ENCODE data around the gene PROM1. TPM values are rescaled to one million over a fixed set of nuclear protein-coding genes. Genes with fewer than 3 reads are reported as not detected.

Gene PROM1
- polyA plus RNA-seq, 2 of the 4 experiments (the other 2 are of a cell fraction): 0.03 to 0.14 TPM

GRCh38 chr4:16005676-16006075 is 78.1 kb downstream of the PROM1 start:
- 66% methylated on average over 5 of the region's 5 CpGs for WGBS (ENCODE audit: missing lambda C conversion rate)

DNA sequence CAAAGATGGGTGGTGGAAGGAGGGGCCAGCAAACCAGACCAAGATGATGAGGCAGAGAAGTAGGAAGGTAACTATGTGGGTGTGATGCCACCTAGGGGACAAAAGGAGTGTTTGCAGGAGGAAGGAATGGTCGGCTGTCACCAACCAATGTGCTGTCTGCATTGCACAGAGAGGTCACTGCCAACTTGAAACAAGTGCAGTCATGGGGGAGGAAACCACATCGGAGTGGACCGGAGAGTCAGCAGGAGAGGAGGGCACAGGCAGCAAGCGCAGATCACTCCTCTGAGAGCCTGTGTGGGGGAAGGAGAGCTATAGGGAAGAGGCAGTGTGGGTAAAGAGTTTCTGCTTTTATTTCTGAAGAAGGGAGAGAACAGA is 82.4 kb downstream of the PROM1 start:
- H3K4me2 ChIP-seq: peak overlapping the region; percentile 33; the same call in 2 of the 3 replicates
- H3K9me3 ChIP-seq: no peaks in the 10 kb centered on the region
- ATAC-seq (peak; percentile 98 to 99), FAIRE-seq (no peak), DNase-seq (ENCODE audit: low read depth in 1 of 2, low spot score in 1 of 2) (peak; percentile 58 to 73)
- H3K4me3 ChIP-seq: no peak overlapping the region
- ChIA-PET POLR2A (no interaction called here), CTCF (interaction anchor here (0.5 to 8.5 kb wide), 28 partner anchors 9 to 272 kb away, joined by 3 to 86 read pairs (median 6); partner anchors contain the start of gene FGFBP2)
- 1% methylated on average over 4 of the region's 4 CpGs for WGBS (ENCODE audit: missing lambda C conversion rate)
- no peak overlapping the region for H3K27ac ChIP-seq
- TF ChIP-seq RAD21 (conservative IDR thresholded peaks at IDR 0.05 in 1 of 2, IDR thresholded peaks at IDR 0.05 in 1 of 2) (peak; percentile 79 to 89), KDM1A (IDR thresholded peaks at IDR 0.05; ENCODE audit: low read depth) (no peak), SMC3 (IDR thresholded peaks at IDR 0.05) (peak; percentile 76), CTCF (IDR thresholded peaks at IDR 0.05) (peak; percentile 70)
- no peaks in the 10 kb centered on the region for H3K4me1 ChIP-seq

More at GRCh38 chr4:16005676-16006075, 78.1 kb downstream of the PROM1 start:
- CTCF ChIA-PET: interaction anchor here (1.0 to 4.5 kb wide), 5 partner anchors 11 to 200 kb away, joined by 3 to 16 read pairs (median 5); no protein-coding TSS in a partner anchor
- Histone ChIP-seq H3K27ac (no peak overlapping the region), H3K4me1 (no peaks in the 10 kb centered on the region), H3K4me3 (no peak overlapping the region), H3K4me2 (no peak overlapping the region), H3K9me3 (no peaks in the 10 kb centered on the region)
- DNase-seq (ENCODE audit: low read depth in 1 of 2, low spot score in 1 of 2): no peak
- no peak for ATAC-seq
- POLR2A ChIA-PET: no interaction called here
- no peak for FAIRE-seq
- TF ChIP-seq EP300 (IDR thresholded peaks at IDR 0.05): no peak
- no peak for TF ChIP-seq FOSL2 (IDR thresholded peaks at IDR 0.05)
- no peak for TF ChIP-seq FOSL2 (CRISPR knock-in tag; IDR thresholded peaks at IDR 0.05)
- TF ChIP-seq KDM5A (IDR thresholded peaks at IDR 0.05): no peak
- TF ChIP-seq RNF2 (IDR thresholded peaks at IDR 0.05; ENCODE audit: borderline replicate concordance, low read depth): no peak
- no peak for TF ChIP-seq SREBF2 (IDR thresholded peaks at IDR 0.05)

DNA sequence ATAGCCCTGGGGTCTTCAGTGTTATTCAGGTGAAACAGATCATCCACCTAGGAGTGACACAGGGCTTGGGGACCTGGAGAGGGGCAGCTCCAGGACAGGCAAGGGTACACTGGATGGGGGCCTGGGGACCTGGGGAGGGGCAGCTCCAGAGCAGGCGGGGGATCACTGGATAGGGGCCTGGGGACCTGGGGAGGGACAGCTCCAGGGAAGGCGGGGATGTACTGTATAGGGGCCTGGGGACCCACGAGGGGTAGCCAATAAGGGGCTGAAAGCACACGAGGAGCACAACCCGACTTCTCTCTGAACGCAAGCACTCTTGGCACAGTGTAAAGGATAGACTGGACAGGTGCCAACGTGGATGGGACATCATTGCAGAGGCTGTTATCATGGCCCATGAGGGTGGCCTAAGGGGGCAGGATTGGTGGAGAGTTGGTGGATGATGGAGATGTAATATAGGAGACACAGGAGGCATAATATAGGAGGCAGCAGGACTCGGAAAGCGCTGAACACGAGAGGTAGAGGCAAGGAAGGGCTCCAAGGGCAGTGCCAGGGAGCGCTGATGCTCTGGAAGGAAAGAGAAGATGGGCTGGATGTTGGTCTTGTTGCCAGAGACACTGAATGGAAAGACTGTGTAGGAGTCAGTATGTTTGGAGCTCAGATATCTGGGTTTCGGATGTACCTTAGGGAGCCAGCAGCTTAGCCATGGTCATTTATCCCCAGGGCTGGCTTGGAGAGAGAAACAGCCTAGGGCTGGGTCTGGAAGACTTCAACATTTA is 82.9 kb downstream of the PROM1 start:
- no peak for TF ChIP-seq TFCP2L1 (CRISPR knock-in tag; IDR thresholded peaks at IDR 0.05)
- TF ChIP-seq CBX8 (IDR thresholded peaks at IDR 0.05): no peak
- no peak for TF ChIP-seq HOXB13 (CRISPR knock-in tag; IDR thresholded peaks at IDR 0.05; ENCODE audit: low read depth)
- no peak for TF ChIP-seq TP53 (CRISPR knock-in tag; IDR thresholded peaks at IDR 0.05)
- TF ChIP-seq CHD2 (IDR thresholded peaks at IDR 0.05; ENCODE audit: low read length, partially characterized antibody): no peak
- TF ChIP-seq ESRRA (IDR thresholded peaks at IDR 0.05; ENCODE audit: borderline replicate concordance, low read length): no peak
- no peak for TF ChIP-seq HOXB5 (CRISPR knock-in tag; IDR thresholded peaks at IDR 0.05)
- TF ChIP-seq HOXA7 (CRISPR knock-in tag; IDR thresholded peaks at IDR 0.05): no peak
- TF ChIP-seq REST (IDR thresholded peaks at IDR 0.05): no peak
- TF ChIP-seq, protein P1, sequence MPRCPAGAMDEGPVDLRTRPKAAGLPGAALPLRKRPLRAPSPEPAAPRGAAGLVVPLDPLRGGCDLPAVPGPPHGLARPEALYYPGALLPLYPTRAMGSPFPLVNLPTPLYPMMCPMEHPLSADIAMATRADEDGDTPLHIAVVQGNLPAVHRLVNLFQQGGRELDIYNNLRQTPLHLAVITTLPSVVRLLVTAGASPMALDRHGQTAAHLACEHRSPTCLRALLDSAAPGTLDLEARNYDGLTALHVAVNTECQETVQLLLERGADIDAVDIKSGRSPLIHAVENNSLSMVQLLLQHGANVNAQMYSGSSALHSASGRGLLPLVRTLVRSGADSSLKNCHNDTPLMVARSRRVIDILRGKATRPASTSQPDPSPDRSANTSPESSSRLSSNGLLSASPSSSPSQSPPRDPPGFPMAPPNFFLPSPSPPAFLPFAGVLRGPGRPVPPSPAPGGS (IDR thresholded peaks at IDR 0.05): no peak
- TF ChIP-seq PBX3 (IDR thresholded peaks at IDR 0.05): no peak
- TF ChIP-seq, protein P2, sequence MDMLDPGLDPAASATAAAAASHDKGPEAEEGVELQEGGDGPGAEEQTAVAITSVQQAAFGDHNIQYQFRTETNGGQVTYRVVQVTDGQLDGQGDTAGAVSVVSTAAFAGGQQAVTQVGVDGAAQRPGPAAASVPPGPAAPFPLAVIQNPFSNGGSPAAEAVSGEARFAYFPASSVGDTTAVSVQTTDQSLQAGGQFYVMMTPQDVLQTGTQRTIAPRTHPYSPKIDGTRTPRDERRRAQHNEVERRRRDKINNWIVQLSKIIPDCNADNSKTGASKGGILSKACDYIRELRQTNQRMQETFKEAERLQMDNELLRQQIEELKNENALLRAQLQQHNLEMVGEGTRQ (IDR thresholded peaks at IDR 0.05): no peak
- no peak for TF ChIP-seq GATA3 (IDR thresholded peaks at IDR 0.05; ENCODE audit: borderline replicate concordance)
- no peak for TF ChIP-seq RCOR1 (IDR thresholded peaks at IDR 0.05; ENCODE audit: low read depth, low read length)
- ATAC-seq (peak; percentile 43 to 58; a peak in 4 of 6 replicates), DNase-seq (ENCODE audit: low read depth in 1 of 2, low spot score in 1 of 2) (no peak), FAIRE-seq (no peak)
- Histone ChIP-seq H3K4me3 (no peak overlapping the region), H3K4me1 (no peaks in the 10 kb centered on the region), H3K4me2 (no peak overlapping the region; the same call in 2 of the 3 replicates), H3K27ac (no peak overlapping the region), H3K9me3 (no peaks in the 10 kb centered on the region)
- ChIA-PET POLR2A (no interaction called here), CTCF (interaction anchor here (0.6 to 8.5 kb wide), 30 partner anchors 10 to 522 kb away, joined by 3 to 86 read pairs (median 4); partner anchors contain the start of gene FGFBP2)
- 69% methylated on average over 10 of the region's 12 CpGs for WGBS (ENCODE audit: missing lambda C conversion rate)
